ENCODE measurements around the gene PDE4B. TPM values are rescaled to one million over a fixed set of nuclear protein-coding genes. Genes with fewer than 3 reads are reported as not detected.

The PDE4B gene
- total RNA-seq, 2 donors from 2014 or later: 2.0 to 5.7 TPM

DNA sequence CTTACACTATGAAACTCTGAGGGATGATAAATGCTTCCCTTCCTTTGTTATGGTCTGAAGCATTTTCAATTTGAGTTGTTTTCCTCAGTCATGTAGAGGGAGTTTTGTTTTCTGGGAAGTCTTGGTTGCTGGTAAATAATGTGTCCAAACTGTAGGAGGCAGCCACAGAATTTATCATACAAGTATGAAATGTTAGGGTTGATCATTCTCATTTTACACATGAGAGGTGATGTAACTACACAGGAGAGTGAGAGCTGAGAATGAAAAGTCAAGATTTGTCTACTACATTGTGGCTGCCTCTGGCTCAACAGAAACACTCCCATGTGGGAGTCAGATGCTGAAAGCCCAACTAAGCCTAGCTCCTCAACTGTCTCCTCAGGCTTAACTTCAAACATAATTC is 558.8 kb downstream of the PDE4B start:
- Histone ChIP-seq H3K36me3 (no peaks in the 10 kb centered on the region), H3K9ac (ENCODE audit: low read depth in 2 of 2, low read length in 2 of 2) (no peak overlapping the region), H3K4me3 (no peak overlapping the region), H3K27me3 (no peaks in the 10 kb centered on the region), H3K9me3 (no peaks in the 10 kb centered on the region), H3K27ac (no peak overlapping the region), H3K4me1 (no peaks in the 10 kb centered on the region)
- DNase-seq: no peak
- intact Hi-C loops (cut with DNase I): no loop called here
- TF ChIP-seq, protein P1, sequence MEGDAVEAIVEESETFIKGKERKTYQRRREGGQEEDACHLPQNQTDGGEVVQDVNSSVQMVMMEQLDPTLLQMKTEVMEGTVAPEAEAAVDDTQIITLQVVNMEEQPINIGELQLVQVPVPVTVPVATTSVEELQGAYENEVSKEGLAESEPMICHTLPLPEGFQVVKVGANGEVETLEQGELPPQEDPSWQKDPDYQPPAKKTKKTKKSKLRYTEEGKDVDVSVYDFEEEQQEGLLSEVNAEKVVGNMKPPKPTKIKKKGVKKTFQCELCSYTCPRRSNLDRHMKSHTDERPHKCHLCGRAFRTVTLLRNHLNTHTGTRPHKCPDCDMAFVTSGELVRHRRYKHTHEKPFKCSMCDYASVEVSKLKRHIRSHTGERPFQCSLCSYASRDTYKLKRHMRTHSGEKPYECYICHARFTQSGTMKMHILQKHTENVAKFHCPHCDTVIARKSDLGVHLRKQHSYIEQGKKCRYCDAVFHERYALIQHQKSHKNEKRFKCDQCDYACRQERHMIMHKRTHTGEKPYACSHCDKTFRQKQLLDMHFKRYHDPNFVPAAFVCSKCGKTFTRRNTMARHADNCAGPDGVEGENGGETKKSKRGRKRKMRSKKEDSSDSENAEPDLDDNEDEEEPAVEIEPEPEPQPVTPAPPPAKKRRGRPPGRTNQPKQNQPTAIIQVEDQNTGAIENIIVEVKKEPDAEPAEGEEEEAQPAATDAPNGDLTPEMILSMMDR (IDR thresholded peaks at IDR 0.05): no peak

DNA sequence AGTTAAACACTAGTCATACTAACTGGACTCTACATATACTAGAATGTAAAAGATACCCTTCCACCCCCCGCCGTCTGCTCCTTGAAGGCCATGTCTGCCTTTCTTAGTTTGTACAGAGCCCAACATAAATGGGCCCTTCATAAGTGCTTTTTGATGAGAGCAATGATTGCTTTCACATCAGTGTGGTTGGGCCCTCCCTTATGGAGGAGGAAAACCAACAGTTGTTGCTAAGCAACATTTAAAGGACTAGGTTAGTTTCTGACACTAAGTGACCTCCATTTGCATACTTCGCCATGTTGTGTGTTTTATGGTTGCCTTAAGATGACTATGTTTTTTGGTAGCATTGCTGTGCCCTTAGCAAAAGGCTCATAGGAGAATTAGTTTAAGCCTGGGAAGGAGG is 559.2 kb downstream of the PDE4B start:
- Histone ChIP-seq H3K4me1 (no peaks in the 10 kb centered on the region), H3K9me3 (no peaks in the 10 kb centered on the region), H3K27me3 (no peaks in the 10 kb centered on the region), H3K36me3 (no peaks in the 10 kb centered on the region), H3K4me3 (no peak overlapping the region), H3K9ac (ENCODE audit: low read depth in 2 of 2, low read length in 2 of 2) (no peak overlapping the region), H3K27ac (no peak overlapping the region)
- no peak for DNase-seq
- TF ChIP-seq, protein P1 (IDR thresholded peaks at IDR 0.05): no peak
- intact Hi-C loops (cut with DNase I): no loop called here

DNA sequence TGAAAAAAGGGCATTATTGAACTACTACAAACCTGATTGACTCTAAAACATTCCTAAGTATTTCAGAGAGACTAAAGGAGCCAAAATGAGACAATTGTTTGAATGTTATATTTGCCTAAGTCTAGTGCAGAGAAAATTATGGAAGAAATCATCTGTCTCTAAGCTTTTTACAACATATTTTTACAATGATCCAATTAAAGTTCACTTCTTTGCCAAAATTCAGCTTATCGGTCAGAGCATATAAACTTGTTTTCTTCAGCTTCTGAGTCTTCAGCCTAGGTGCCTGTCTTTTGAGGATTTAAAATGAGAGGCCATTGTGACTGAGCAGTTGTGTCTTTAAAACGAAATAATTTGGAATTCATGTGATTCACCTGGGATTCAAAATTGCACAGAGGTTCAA is 560.1 kb downstream of the PDE4B start:
- Histone ChIP-seq H3K36me3 (no peaks in the 10 kb centered on the region), H3K27me3 (no peaks in the 10 kb centered on the region), H3K9me3 (no peaks in the 10 kb centered on the region), H3K9ac (ENCODE audit: low read depth in 2 of 2, low read length in 2 of 2) (no peak overlapping the region), H3K4me1 (no peaks in the 10 kb centered on the region), H3K27ac (no peak overlapping the region), H3K4me3 (no peak overlapping the region)
- no peak for DNase-seq
- TF ChIP-seq, protein P1 (IDR thresholded peaks at IDR 0.05): no peak
- intact Hi-C loops (cut with DNase I): no loop called here

DNA sequence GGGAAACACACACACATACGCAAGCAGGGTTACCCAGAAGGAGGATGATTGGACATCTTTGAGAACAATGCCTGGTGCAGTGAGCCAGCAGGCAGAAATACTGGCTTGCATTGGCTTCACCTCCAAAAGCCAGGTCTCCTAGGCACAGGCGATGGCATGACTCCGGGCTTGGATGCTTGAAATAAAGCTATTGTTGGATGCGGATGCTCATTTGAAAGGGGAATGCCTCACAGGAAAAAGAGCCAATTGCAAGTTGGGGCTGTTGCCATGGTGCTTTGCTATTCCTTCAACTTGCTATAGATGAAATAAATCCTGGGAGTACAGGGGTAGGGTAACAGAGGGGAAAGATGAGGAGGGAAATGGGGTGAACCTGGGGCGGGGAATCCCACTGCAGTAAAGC is 560.6 kb downstream of the PDE4B start:
- Histone ChIP-seq H3K27ac (no peak overlapping the region), H3K36me3 (no peaks in the 10 kb centered on the region), H3K9me3 (no peaks in the 10 kb centered on the region), H3K27me3 (no peaks in the 10 kb centered on the region), H3K4me1 (no peaks in the 10 kb centered on the region), H3K4me3 (no peak overlapping the region), H3K9ac (ENCODE audit: low read depth in 2 of 2, low read length in 2 of 2) (no peak overlapping the region)
- intact Hi-C loops (cut with DNase I): no loop called here
- no peak for DNase-seq
- TF ChIP-seq, protein P1 (IDR thresholded peaks at IDR 0.05): no peak

DNA sequence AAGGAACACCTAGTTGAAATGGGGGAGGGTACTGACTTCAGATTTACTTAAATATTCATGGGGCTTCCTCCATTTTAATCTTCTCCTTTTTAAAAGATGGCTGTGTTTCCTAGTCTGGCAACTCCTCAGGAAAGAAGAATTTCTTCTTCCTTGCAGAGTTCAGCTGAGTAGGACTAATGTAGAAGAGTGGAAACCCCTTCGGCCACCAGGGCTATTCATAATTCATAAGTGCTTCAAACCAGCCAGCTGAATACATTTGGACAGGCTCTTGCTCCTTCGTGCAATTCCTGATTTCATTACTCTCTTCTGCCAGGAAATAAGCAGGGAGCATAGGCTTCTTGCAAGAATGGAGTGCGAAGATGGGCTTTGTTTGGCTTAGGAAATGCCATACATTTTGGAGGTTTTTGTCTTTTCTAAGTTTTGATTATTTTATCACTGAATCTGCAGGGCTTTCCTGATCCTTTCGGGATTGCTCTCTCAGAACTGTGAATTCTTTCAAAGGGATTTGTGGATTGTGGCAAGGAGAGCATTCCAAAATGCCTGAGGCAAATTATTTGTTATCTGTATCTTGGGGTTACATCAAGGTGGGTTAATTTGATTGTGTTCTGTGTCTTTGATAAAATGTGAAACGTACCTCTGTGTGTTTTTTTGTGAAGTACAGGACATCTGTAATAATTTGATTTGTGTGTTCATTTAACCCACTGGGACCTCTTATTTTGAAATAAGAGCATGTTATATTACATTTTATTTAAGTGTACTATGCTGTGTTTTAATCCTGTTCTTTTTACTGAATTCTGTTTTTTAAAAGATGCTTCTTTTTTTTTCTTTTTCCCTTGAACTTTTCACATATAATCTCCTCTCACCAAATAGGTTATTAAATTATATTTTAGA is 561.9 kb downstream of the PDE4B start:
- no peaks in the 10 kb centered on the region for H3K4me1 ChIP-seq
- H3K27me3 ChIP-seq: no peaks in the 10 kb centered on the region
- no peaks in the 10 kb centered on the region for H3K36me3 ChIP-seq
- no peak overlapping the region for H3K27ac ChIP-seq
- no peak overlapping the region for H3K4me3 ChIP-seq
- intact Hi-C loops (cut with DNase I): no loop called here
- TF ChIP-seq, protein P1 (IDR thresholded peaks at IDR 0.05): no peak
- H3K9ac ChIP-seq (ENCODE audit: low read depth in 2 of 2, low read length in 2 of 2): no peak overlapping the region
- no peak for DNase-seq
- H3K9me3 ChIP-seq: no peaks in the 10 kb centered on the region

Measured in colonic mucosa (tissue), 4 donors.